Measurements from ENCODE around the gene RGS5. TPM values are rescaled to one million over a fixed set of nuclear protein-coding genes. Genes with fewer than 3 reads are reported as not detected.
"Not testable (repeated sequence)": the region's sequence is repeated elsewhere in the genome, so short reads cannot be mapped to it uniquely, and the experiment has no call there.

RGS5 gene
- polyA plus RNA-seq, 1 of the 3 experiments (the other 2 are of a cell fraction): 260 TPM

- Histone ChIP-seq H3K36me3 (replicated peaks in 1 of 2; ENCODE audit: control insufficient read depth in 1 of 2, insufficient read depth in 2 of 2, low read length in 1 of 2) (no peaks in the 10 kb centered on the region), H3K4me2 (peak overlapping the region; percentile 42; the same call in 1 of the 2 replicates), H3K27me3 (ENCODE audit: insufficient read depth) (no peaks in the 10 kb centered on the region), H3K27ac (ENCODE audit: low read depth in 2 of 2, low read length in 1 of 2) (peak overlapping the region; percentile 58 to 68; a peak in 3 of 4 replicates), H3K9ac (no peak overlapping the region; the same call in 1 of the 2 replicates), H4K20me1 (ENCODE audit: insufficient read depth) (no peaks in the 10 kb centered on the region), H3K4me1 (ENCODE audit: control insufficient read depth in 1 of 2, insufficient read depth in 2 of 2, low read depth in 1 of 2, low read length in 1 of 2) (peaks cover 5 to 6% of the 10 kb centered on the region in 2 experiments; a peak in 3 of 4 replicates), H3F3A (replicated peaks; ENCODE audit: insufficient read depth) (peaks cover 3% of the 10 kb centered on the region), H3K9me2 (no peaks in the 10 kb centered on the region), H3K4me3 (ENCODE audit: low read depth in 2 of 2, low read length in 1 of 2) (no peak overlapping the region), H2AFZ (ENCODE audit: low read depth) (peak overlapping the region; percentile 66), H3K9me3 (no peaks in the 10 kb centered on the region), H3K79me2 (ENCODE audit: insufficient read depth) (no peaks in the 10 kb centered on the region)
- 37% methylated on average over 2 of the region's 2 CpGs for WGBS (ENCODE audit: low lambda C conversion rate)
- TF ChIP-seq JUND (IDR thresholded peaks at IDR 0.05) (peak; percentile 47), RFX5 (IDR thresholded peaks at IDR 0.05; ENCODE audit: low read length) (no peak), FOSL2 (IDR thresholded peaks at IDR 0.05; ENCODE audit: borderline replicate concordance, low read depth) (peak; percentile 37; the same call in 1 of the 2 replicates), MEF2A (IDR thresholded peaks at IDR 0.05; ENCODE audit: borderline replicate concordance, low read depth) (peak; percentile 95), EP300 (IDR thresholded peaks at IDR 0.05; ENCODE audit: borderline replicate concordance in 1 of 2, low read depth in 1 of 2, low read length in 1 of 2) (peak in 1 of 2 experiments; percentile 35; a peak in 1 of 4 replicates), MAX (IDR thresholded peaks at IDR 0.05; ENCODE audit: low read depth) (no peak; the same call in 1 of the 2 replicates), NRF1 (IDR thresholded peaks at IDR 0.05; ENCODE audit: low read depth, low read length) (no peak), MXI1 (IDR thresholded peaks at IDR 0.05; ENCODE audit: low read depth, low read length) (no peak), TCF12 (IDR thresholded peaks at IDR 0.05) (no peak), USF1 (IDR thresholded peaks at IDR 0.05; ENCODE audit: borderline replicate concordance, low read depth) (no peak), SMC3 (IDR thresholded peaks at IDR 0.05; ENCODE audit: low read depth, low read length) (no peak), IRF3 (IDR thresholded peaks at IDR 0.05; ENCODE audit: low read depth, low read length) (no peak)
- ChIA-PET CTCF (interaction anchor here (0.8 kb wide), 1 partner anchor 355 kb away, joined by 3 read pairs; no protein-coding TSS in a partner anchor), POLR2A (no interaction called here)
- DNase-seq: no peak
Observed at GRCh38 chr1:163231385-163231784, 28.7 kb upstream of the RGS5 start.

GRCh38 chr1:163230827-163231226 is 28.1 kb upstream of the RGS5 start:
- no peak for TF ChIP-seq FOXM1 (IDR thresholded peaks at IDR 0.05; ENCODE audit: low read depth)
- TF ChIP-seq FOSL2 (IDR thresholded peaks at IDR 0.05; ENCODE audit: borderline replicate concordance, low read depth): no peak
- no peak for TF ChIP-seq ZBTB33 (IDR thresholded peaks at IDR 0.05; ENCODE audit: borderline replicate concordance, low read depth)
- TF ChIP-seq TEAD4 (IDR thresholded peaks at IDR 0.05; ENCODE audit: borderline replicate concordance, insufficient read depth): no peak
- WGBS (ENCODE audit: low lambda C conversion rate): 94% methylated on average over 3 of the region's 3 CpGs
- POLR2A ChIA-PET: no interaction called here

GRCh38 chr1:163228271-163228670 is 25.6 kb upstream of the RGS5 start:
- H2AFZ ChIP-seq (ENCODE audit: low read depth); H3K27me3 ChIP-seq (ENCODE audit: insufficient read depth); H3F3A ChIP-seq (replicated peaks; ENCODE audit: insufficient read depth); H3K79me2 ChIP-seq (ENCODE audit: insufficient read depth); H3K4me2 ChIP-seq; CTCF ChIA-PET; DNase-seq; H3K36me3 ChIP-seq (replicated peaks in 1 of 2; ENCODE audit: control insufficient read depth in 1 of 2, insufficient read depth in 2 of 2, low read length in 1 of 2); POLR2A ChIA-PET; H3K4me3 ChIP-seq (ENCODE audit: low read depth in 2 of 2, low read length in 1 of 2); H3K9me2 ChIP-seq; H3K27ac ChIP-seq (ENCODE audit: low read depth in 2 of 2, low read length in 1 of 2); H3K9ac ChIP-seq; H4K20me1 ChIP-seq (ENCODE audit: insufficient read depth); H3K9me3 ChIP-seq; H3K4me1 ChIP-seq (ENCODE audit: control insufficient read depth in 1 of 2, insufficient read depth in 2 of 2, low read depth in 1 of 2, low read length in 1 of 2): not testable (repeated sequence)
- 94% methylated on average over 2 of the region's 3 CpGs for WGBS (ENCODE audit: low lambda C conversion rate)

More at GRCh38 chr1:163230827-163231226, 28.1 kb upstream of the RGS5 start:
- Histone ChIP-seq H4K20me1 (ENCODE audit: insufficient read depth) (no peaks in the 10 kb centered on the region), H3F3A (replicated peaks; ENCODE audit: insufficient read depth) (peaks cover 3% of the 10 kb centered on the region), H3K9me2 (no peaks in the 10 kb centered on the region), H3K4me3 (ENCODE audit: low read depth in 2 of 2, low read length in 1 of 2) (no peak overlapping the region), H3K9me3 (no peaks in the 10 kb centered on the region), H2AFZ (ENCODE audit: low read depth) (no peak overlapping the region; the same call in 1 of the 2 replicates), H3K36me3 (replicated peaks in 1 of 2; ENCODE audit: control insufficient read depth in 1 of 2, insufficient read depth in 2 of 2, low read length in 1 of 2) (no peaks in the 10 kb centered on the region), H3K27ac (ENCODE audit: low read depth in 2 of 2, low read length in 1 of 2) (peak overlapping the region in 1 of 2 experiments; percentile 68; a peak in 2 of 4 replicates), H3K4me1 (ENCODE audit: control insufficient read depth in 1 of 2, insufficient read depth in 2 of 2, low read depth in 1 of 2, low read length in 1 of 2) (peaks cover 5 to 6% of the 10 kb centered on the region in 2 experiments; a peak in 3 of 4 replicates), H3K79me2 (ENCODE audit: insufficient read depth) (no peaks in the 10 kb centered on the region), H3K27me3 (ENCODE audit: insufficient read depth) (no peaks in the 10 kb centered on the region), H3K9ac (no peak overlapping the region), H3K4me2 (peak overlapping the region; percentile 42; the same call in 1 of the 2 replicates)
- CTCF ChIA-PET: interaction anchor here (0.8 kb wide), 1 partner anchor 354 kb away, joined by 3 read pairs; no protein-coding TSS in a partner anchor
- no peak for DNase-seq

Data from SK-N-SH (cell line).